HG03108 (cell line): ENCODE data around the gene RAD51AP1.

ENCODE experiments used
- ATAC-seq: cut with Tn5 transposase; IDR thresholded peaks from one replicate; pipeline ENCODE4 v1.9.1; 2021; ENCODE audit warnings: moderate library complexity; ENCODE audit not compliant: unreplicated experiment

The RAD51AP1 gene

DNA sequence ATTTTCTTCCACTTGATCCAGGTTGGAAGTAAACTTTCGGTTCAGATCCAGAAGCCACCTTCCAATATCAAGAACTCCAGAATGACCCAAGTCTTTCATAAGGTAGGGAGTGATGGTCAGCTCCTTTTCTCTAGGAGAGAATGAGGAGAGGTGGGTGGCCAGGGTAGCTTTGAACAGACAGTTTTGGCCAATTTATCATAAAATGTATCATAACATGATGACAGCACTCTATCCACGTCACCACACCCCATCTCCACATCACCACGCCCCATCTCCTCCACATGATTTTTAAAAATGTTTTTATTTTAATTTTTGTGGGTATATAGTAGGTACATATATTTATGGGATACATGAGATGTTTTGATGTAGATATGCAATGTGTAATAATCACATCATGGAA is 50.2 kb downstream of the RAD51AP1 start:
- no peak for ATAC-seq

DNA sequence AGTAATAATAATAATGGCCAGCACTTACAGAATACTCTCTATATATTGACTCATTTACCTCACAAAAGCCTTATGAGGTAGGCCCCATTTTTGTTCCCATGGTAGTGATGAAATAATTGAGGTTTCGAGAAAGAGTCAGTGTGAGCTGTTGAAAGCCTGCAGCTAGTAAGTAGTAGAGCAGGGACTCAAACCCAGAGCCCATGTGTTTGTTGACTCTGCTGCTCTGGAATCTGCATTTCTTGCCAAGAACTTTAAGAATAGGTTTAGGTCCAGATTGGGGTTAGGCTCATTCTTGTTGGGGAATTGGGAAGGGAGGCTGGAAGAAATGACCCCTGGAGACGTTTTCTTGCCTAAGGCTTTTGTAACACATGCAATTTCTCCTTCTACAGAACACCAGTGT is 51.3 kb downstream of the RAD51AP1 start:
- no peak for ATAC-seq

- ATAC-seq, result no peak
These were observed 52.5 kb downstream of the RAD51AP1 start for GRCh38 chr12:4591180-4591687.

DNA sequence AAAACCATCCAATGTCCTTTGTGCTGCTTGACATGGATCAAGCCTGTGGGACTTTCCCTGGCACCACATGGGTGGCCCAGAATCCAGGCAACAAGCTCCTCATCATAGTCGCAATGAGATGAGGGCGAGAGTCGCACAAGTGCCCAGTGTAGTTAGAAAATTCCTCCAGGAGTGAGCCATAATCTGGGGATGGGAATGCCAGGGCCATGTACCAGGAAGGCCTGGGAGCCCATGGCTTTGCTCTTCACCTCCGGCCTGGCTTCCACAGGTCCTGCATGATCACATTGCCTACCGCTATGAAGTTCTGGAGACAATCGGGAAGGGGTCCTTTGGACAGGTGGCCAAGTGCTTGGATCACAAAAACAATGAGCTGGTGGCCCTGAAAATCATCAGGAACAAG is 57.2 kb downstream of the RAD51AP1 start:
- no peak for ATAC-seq

- no peak for ATAC-seq
These were observed 64.7 kb downstream of the RAD51AP1 start for GRCh38 chr12:4603421-4603820.

GRCh38 chr12:4603946-4604345 is 65.3 kb downstream of the RAD51AP1 start:
- ATAC-seq, result no peak

- peak; percentile 94 for ATAC-seq
These were observed 66.0 kb downstream of the RAD51AP1 start for GRCh38 chr12:4604684-4605193.

DNA sequence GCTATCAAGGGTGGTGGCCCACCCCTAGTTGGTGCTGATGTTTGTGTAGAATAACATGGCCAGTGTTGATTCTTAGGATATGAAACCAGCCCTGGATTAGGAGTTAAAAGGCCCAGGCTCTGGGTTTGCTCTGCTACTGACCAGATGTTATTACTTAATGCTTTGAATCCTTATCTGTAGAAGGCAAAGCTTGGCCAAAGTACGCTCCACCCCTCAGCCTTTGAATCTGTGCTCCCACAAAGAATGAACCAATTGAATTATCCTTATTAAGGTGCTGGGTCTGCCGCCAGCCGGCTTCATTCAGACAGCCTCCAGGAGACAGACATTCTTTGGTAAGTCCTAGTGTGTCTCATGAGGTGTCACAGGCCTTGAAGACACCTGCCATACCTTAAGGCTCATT is 68.4 kb downstream of the RAD51AP1 start:
- no peak for ATAC-seq

GRCh38 chr12:4609071-4609470 is 70.4 kb downstream of the RAD51AP1 start:
- no peak for ATAC-seq
